CD4-positive, CD25-positive, alpha-beta regulatory T cell (primary cell): Measurements from ENCODE around the gene PDK4. TPM values are rescaled to one million over a fixed set of nuclear protein-coding genes. Genes with fewer than 3 reads are reported as not detected.

Experiments
- ATAC-seq, 2 donors: fragments of 150-1000 bp; cut with Tn5 transposase; one replicate each; pipeline ENCODE4 v1.10.0; 2021; ENCODE audit warnings: low read depth in 2 of 2, moderate number of reproducible peaks in 2 of 2, moderate library complexity in 1 of 2
- DNase-seq, 3 donors: peaks; one replicate each; pipeline versions ENCODE4 v3.0.0 to v3.0.0-alpha.2; 2012 to 2022; ENCODE audit warnings: mixed read lengths in 1 of 3
- H3K27ac ChIP-seq: one replicate; pipeline ENCODE4 v1.7.0; 2013; ENCODE audit warnings: mild to moderate bottlenecking, low read length; ENCODE audit not compliant: insufficient read depth, poor library complexity, severe bottlenecking
- H3K27me3 ChIP-seq: one replicate; pipeline ENCODE4 v1.7.0; 2013; ENCODE audit warnings: low read length; ENCODE audit not compliant: control insufficient read depth, insufficient read depth
- H3K36me3 ChIP-seq: one replicate; pipeline ENCODE4 v1.7.0; 2013; ENCODE audit warnings: mild to moderate bottlenecking, low read length, moderate library complexity; ENCODE audit not compliant: control insufficient read depth, insufficient read depth
- H3K4me1 ChIP-seq: 2 replicates; pipeline ENCODE4 v1.7.0; 2013; ENCODE audit warnings: mild to moderate bottlenecking, low read length; ENCODE audit not compliant: insufficient read depth, control insufficient read depth, poor library complexity, severe bottlenecking
- H3K4me3 ChIP-seq: one replicate; pipeline ENCODE4 v1.7.0; 2013; ENCODE audit warnings: low read depth, mild to moderate bottlenecking, low read length, moderate library complexity
- H3K9me3 ChIP-seq, 2 experiments: 1 replicate in 1 of 2; 2 replicates in 1 of 2; pipeline ENCODE4 v1.7.0; 2013; ENCODE audit warnings: low read length in 2 of 2, mild to moderate bottlenecking in 1 of 2, moderate library complexity in 1 of 2; ENCODE audit not compliant: control insufficient read depth in 2 of 2
- H3K27ac Mint-ChIP-seq, 3 donors: one replicate each; pipeline ENCODE4 v1.8.0; 2020 to 2022; ENCODE audit warnings: mild to moderate bottlenecking in 3 of 3, mixed read lengths in 3 of 3, moderate library complexity in 2 of 3
- H3K27me3 Mint-ChIP-seq: one replicate; pipeline ENCODE4 v1.8.0; 2022; ENCODE audit warnings: mild to moderate bottlenecking, mixed read lengths
- H3K36me3 Mint-ChIP-seq: one replicate; pipeline ENCODE4 v1.8.0; 2020; ENCODE audit warnings: mixed read lengths
- H3K4me1 Mint-ChIP-seq, 4 donors: one replicate each; pipeline ENCODE4 v1.8.0; 2020 to 2022; ENCODE audit warnings: mixed read lengths in 4 of 4, mild to moderate bottlenecking in 1 of 4
- H3K4me3 Mint-ChIP-seq, 4 donors: one replicate each; pipeline ENCODE4 v1.8.0; 2020 to 2022; ENCODE audit warnings: mild to moderate bottlenecking in 4 of 4, mixed read lengths in 4 of 4, moderate library complexity in 3 of 4
- H3K9me3 Mint-ChIP-seq, 7 donors: one replicate each; pipeline ENCODE4 v1.8.0; 2020 to 2022; ENCODE audit warnings: mixed read lengths in 7 of 7, mild to moderate bottlenecking in 3 of 7, moderate library complexity in 2 of 7
- polyA plus RNA-seq, 4 donors: library from polyadenylated mRNA; unstranded; fragments of 300-500 nt; fragmentation: Illumina TruSeq; gene quantifications; one replicate each; pipeline ENCODE4 v1.2.3, GENCODE V29; 2021
- total RNA-seq: library from RNA; stranded (reverse); gene quantifications from one replicate; pipeline ENCODE4 v1.2.3, GENCODE V29; 2022

PDK4 gene
- total and polyA plus RNA-seq, 5 donors from 2014 or later = not detected

DNA sequence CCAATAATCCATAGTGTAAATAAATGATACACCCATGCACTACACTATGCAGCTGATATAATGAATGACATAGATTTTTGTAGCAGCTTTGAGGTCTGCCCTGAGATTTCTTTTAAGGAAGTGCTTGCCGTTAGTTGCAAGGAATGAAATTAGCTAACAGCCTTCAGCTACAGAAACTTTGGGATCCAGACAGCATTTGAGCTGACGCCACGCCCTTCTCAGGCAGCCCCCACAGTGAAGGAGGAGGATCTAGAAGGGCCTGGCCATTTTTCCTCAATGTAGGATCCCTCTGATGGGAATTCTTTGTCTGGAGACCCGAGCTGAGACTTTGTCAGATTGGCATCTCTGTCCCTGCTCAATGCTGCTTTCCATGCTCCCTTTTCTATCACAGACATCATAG lies 6.1 kb upstream of the PDK4 start:
- Histone ChIP-seq H3K4me3 (no peak overlapping the region), H3K27ac (no peak overlapping the region), H3K4me1 (no peaks in the 10 kb centered on the region), H3K9me3 (no peaks in the 10 kb centered on the region), H3K36me3 (no peaks in the 10 kb centered on the region), H3K27me3 (peaks cover 2% of the 10 kb centered on the region)
- no peaks in the 10 kb centered on the region for H3K27me3 Mint-ChIP-seq
- DNase-seq (no peak), ATAC-seq (no peak)
- H3K36me3 Mint-ChIP-seq = no peaks in the 10 kb centered on the region
- no peak overlapping the region for H3K4me3 Mint-ChIP-seq
- no peaks in the 10 kb centered on the region for H3K4me1 Mint-ChIP-seq
- no peak overlapping the region for H3K27ac Mint-ChIP-seq
- peaks cover 0 to 14% (median 3%) of the 10 kb centered on the region in 7 donors for H3K9me3 Mint-ChIP-seq

DNA sequence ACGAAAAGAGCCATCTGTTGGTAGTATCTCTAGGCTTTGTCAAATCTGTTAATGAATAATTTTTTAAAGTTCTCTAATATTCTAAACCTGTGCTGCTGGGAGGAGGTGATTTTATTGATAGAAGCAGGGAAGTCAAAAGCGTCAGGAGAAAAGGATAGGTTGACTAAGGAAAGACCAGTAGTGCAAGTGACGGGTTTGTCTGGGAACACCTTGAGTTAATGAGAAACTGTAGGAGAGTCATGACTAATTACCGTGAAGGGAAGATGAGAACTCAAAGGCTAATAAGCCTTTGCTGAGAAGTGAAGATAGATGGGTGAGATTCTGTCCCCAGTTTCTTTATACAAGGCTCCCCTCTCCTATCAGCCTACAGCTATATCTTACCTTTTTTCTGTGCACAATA lies 5.0 kb upstream of the PDK4 start:
- H3K4me1 Mint-ChIP-seq = no peaks in the 10 kb centered on the region
- H3K9me3 Mint-ChIP-seq = peaks cover 0 to 7% (median 3%) of the 10 kb centered on the region in 7 donors
- Histone ChIP-seq H3K4me1 (no peaks in the 10 kb centered on the region), H3K36me3 (no peaks in the 10 kb centered on the region), H3K9me3 (no peaks in the 10 kb centered on the region), H3K27ac (no peak overlapping the region), H3K4me3 (no peak overlapping the region), H3K27me3 (peaks cover 2% of the 10 kb centered on the region)
- H3K27ac Mint-ChIP-seq = no peak overlapping the region
- no peaks in the 10 kb centered on the region for H3K36me3 Mint-ChIP-seq
- peaks cover 8% of the 10 kb centered on the region for H3K27me3 Mint-ChIP-seq
- H3K4me3 Mint-ChIP-seq = no peak overlapping the region
- no peak for ATAC-seq
- no peak for DNase-seq

DNA sequence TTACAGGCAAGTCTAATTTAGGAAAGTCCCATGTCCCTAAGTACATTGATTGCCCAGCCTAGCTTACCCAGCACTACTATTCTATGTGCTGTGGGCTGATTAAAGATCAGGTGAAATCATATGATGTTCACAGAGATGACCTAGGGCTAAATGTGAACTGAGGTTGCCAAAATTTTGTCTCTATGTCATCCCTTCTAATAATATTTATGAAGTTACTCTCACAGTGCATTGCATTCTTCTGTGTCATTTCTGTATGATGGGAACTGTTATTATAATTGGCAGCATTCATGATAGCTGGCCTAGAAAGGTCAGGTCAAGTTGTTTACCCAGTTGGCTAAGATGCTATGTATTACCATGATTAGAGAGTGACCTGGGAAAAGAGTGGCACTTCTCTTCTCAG lies 2.8 kb upstream of the PDK4 start:
- H3K4me3 Mint-ChIP-seq = no peak overlapping the region
- DNase-seq (no peak), ATAC-seq (no peak)
- Histone ChIP-seq H3K4me3 (no peak overlapping the region), H3K27ac (no peak overlapping the region), H3K4me1 (no peaks in the 10 kb centered on the region), H3K27me3 (peaks cover 2% of the 10 kb centered on the region), H3K9me3 (no peaks in the 10 kb centered on the region), H3K36me3 (no peaks in the 10 kb centered on the region)
- peaks cover 1 to 6% (median 3%) of the 10 kb centered on the region in 7 donors for H3K9me3 Mint-ChIP-seq
- peaks cover 16% of the 10 kb centered on the region for H3K27me3 Mint-ChIP-seq
- H3K4me1 Mint-ChIP-seq = peaks cover 0 to 5% (median 0%) of the 10 kb centered on the region in 4 donors
- H3K36me3 Mint-ChIP-seq = no peaks in the 10 kb centered on the region
- H3K27ac Mint-ChIP-seq = no peak overlapping the region

DNA sequence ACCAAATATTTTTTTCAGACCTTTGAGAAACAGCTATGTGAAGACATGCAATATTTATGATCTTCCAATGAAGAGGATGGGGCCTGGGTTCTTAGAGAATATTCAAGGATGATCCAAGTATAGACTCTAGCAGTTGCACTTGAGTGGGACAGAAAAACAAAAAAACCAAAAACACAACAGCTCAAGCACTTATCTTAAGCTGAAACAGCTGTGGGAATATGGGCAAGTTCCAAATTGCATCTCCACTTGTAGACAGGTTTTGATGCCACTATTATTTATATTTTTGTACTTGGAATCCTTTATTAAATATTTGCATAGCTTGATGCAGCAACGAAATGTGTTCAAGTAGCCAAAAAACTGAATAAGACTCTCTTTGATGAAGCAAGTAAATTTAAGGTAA lies 2.2 kb upstream of the PDK4 start:
- H3K4me3 ChIP-seq = no peak overlapping the region
- peaks cover 1 to 6% (median 3%) of the 10 kb centered on the region in 7 donors for H3K9me3 Mint-ChIP-seq
- DNase-seq (no peak), ATAC-seq (no peak)
- peaks cover 0 to 5% (median 0%) of the 10 kb centered on the region in 4 donors for H3K4me1 Mint-ChIP-seq
- peaks cover 16% of the 10 kb centered on the region for H3K27me3 Mint-ChIP-seq
- no peaks in the 10 kb centered on the region for H3K36me3 ChIP-seq
- H3K27ac ChIP-seq = no peak overlapping the region
- H3K36me3 Mint-ChIP-seq = no peaks in the 10 kb centered on the region
- H3K4me1 ChIP-seq = no peaks in the 10 kb centered on the region
- H3K4me3 Mint-ChIP-seq = no peak overlapping the region
- no peaks in the 10 kb centered on the region for H3K9me3 ChIP-seq
- H3K27me3 ChIP-seq = peaks cover 2% of the 10 kb centered on the region
- no peak overlapping the region for H3K27ac Mint-ChIP-seq

DNA sequence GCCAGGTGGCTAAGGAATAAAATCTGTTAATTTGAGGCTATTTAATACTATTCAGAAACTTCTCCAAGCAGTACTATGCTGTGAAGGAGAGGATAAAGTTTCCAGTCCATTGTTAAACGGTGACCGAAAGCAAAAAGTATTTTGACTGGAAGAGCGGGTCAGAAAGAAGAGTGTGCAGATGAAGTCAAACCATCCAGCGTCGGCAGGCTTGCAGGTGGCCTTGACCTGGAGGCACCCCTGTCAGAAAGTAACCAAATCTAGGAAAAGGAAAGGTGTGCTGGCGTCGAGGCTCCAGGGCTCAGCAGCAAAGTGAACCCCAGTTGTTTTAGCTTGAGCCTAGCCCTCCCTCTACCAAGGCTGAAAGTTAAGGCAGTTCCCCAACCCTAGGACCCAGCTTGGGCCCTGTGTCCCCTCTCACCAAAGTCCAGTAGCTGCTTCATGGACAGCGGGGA lies 544 bp downstream of the PDK4 start:
- peak overlapping the region in 1 of 3 donors; percentile 33 for H3K27ac Mint-ChIP-seq
- no peaks in the 10 kb centered on the region for H3K36me3 ChIP-seq
- H3K4me3 Mint-ChIP-seq = no peak overlapping the region
- ATAC-seq (no peak), DNase-seq (no peak)
- no peak overlapping the region for H3K27ac ChIP-seq
- peaks cover 0 to 3% (median 0%) of the 10 kb centered on the region in 7 donors for H3K9me3 Mint-ChIP-seq
- no peak overlapping the region for H3K4me3 ChIP-seq
- no peaks in the 10 kb centered on the region for H3K36me3 Mint-ChIP-seq
- H3K27me3 Mint-ChIP-seq = peaks cover 16% of the 10 kb centered on the region
- H3K9me3 ChIP-seq = no peaks in the 10 kb centered on the region
- H3K27me3 ChIP-seq = peaks cover 2% of the 10 kb centered on the region
- H3K4me1 Mint-ChIP-seq = peaks cover 0 to 5% (median 0%) of the 10 kb centered on the region in 4 donors
- no peaks in the 10 kb centered on the region for H3K4me1 ChIP-seq

DNA sequence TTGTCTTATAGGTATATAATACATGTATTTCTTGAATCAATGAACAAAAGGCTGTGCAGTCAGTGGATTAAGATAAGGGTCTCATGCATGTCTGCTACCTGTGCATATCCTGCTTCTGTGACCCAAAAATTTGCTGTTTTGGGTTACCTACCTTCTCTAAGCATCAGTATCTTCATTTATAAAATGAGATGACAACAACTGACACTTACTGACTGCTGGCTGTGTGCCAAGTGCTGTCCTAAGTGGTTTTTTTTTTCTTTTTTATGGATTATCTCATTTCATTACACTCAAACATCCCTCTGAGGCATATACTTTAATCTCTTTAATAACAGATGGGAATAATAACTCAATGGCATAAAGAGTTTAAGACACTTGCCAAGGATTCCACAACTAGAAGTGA lies 2.1 kb downstream of the PDK4 start:
- peaks cover 16% of the 10 kb centered on the region for H3K27me3 Mint-ChIP-seq
- peaks cover 0 to 2% (median 0%) of the 10 kb centered on the region in 7 donors for H3K9me3 Mint-ChIP-seq
- no peaks in the 10 kb centered on the region for H3K36me3 Mint-ChIP-seq
- H3K4me1 Mint-ChIP-seq = peaks cover 0 to 5% (median 0%) of the 10 kb centered on the region in 4 donors
- H3K36me3 ChIP-seq = no peaks in the 10 kb centered on the region
- no peak overlapping the region for H3K4me3 Mint-ChIP-seq
- no peaks in the 10 kb centered on the region for H3K4me1 ChIP-seq
- H3K27ac Mint-ChIP-seq = no peak overlapping the region
- H3K9me3 ChIP-seq = no peaks in the 10 kb centered on the region
- H3K27me3 ChIP-seq = no peaks in the 10 kb centered on the region
- ATAC-seq (no peak), DNase-seq (no peak)
- H3K4me3 ChIP-seq = no peak overlapping the region
- H3K27ac ChIP-seq = no peak overlapping the region

DNA sequence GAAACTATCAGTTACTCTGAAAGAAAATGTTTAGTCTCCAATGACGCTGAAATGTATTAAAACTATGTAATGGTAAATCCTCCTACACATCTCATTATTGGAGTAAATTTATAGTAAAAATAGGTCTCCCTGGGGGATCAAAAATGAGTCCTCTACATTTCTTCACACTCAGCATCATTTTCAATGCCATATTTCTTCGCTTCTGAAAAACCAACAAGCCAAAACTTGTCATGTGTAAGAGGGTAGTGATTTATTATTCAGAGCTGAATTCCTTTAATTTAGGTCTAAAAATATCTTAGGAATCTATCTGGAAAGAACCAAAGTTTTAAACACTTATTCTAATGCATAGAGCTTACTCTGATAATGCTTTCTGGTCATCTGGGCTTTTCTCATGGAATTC lies 3.0 kb downstream of the PDK4 start:
- peaks cover 0 to 5% (median 0%) of the 10 kb centered on the region in 4 donors for H3K4me1 Mint-ChIP-seq
- no peaks in the 10 kb centered on the region for H3K9me3 ChIP-seq

DNA sequence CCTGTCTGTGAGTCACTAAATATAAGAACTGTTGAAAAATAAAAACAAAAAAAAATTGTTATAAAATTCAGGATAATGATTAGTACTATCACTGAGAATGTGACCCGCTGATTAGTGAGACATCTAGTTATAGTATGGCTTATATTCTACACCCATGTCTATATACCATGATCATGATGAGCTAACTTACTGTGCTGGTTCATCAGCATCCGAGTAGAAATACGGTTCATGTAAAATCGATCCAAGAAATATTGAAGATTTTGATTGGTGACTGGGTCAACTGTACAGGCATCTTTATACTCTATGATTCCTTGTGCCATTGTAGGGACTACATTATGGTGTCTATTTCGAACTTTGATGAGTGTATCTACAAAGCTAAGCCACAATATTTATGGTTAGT lies 3.7 kb downstream of the PDK4 start:
- H3K4me3 Mint-ChIP-seq = no peak overlapping the region
- no peak overlapping the region for H3K27ac Mint-ChIP-seq
- Histone ChIP-seq H3K4me1 (no peaks in the 10 kb centered on the region), H3K36me3 (no peaks in the 10 kb centered on the region), H3K9me3 (no peaks in the 10 kb centered on the region), H3K4me3 (no peak overlapping the region), H3K27ac (no peak overlapping the region), H3K27me3 (no peaks in the 10 kb centered on the region)
- no peaks in the 10 kb centered on the region for H3K36me3 Mint-ChIP-seq
- no peak for DNase-seq
- peaks cover 0 to 2% (median 0%) of the 10 kb centered on the region in 7 donors for H3K9me3 Mint-ChIP-seq
- H3K4me1 Mint-ChIP-seq = peaks cover 0 to 5% (median 0%) of the 10 kb centered on the region in 4 donors
- peaks cover 16% of the 10 kb centered on the region for H3K27me3 Mint-ChIP-seq
- ATAC-seq = no peak

More for the DNA sequence above, 3.0 kb downstream of the PDK4 start:
- Histone ChIP-seq H3K4me1 (no peaks in the 10 kb centered on the region), H3K27me3 (no peaks in the 10 kb centered on the region), H3K27ac (no peak overlapping the region), H3K36me3 (no peaks in the 10 kb centered on the region), H3K4me3 (no peak overlapping the region)
- ATAC-seq (no peak), DNase-seq (no peak)
- peaks cover 16% of the 10 kb centered on the region for H3K27me3 Mint-ChIP-seq
- no peak overlapping the region for H3K27ac Mint-ChIP-seq
- H3K36me3 Mint-ChIP-seq = no peaks in the 10 kb centered on the region
- H3K9me3 Mint-ChIP-seq = peaks cover 0 to 2% (median 0%) of the 10 kb centered on the region in 7 donors
- no peak overlapping the region for H3K4me3 Mint-ChIP-seq
